ENCODE data around the gene PLA2G4A.

- TF ChIP-seq CTCF (IDR thresholded peaks at IDR 0.05) = no peak
- no peak for TF ChIP-seq POLR2A (IDR thresholded peaks at IDR 0.05)
These were observed 48.7 kb upstream of the PLA2G4A start for GRCh38 chr1:186780076-186780475.
